Right lung (tissue), 5 donors: ENCODE results near the gene LDLRAD3. TPM values are rescaled to one million over a fixed set of nuclear protein-coding genes. Genes with fewer than 3 reads are reported as not detected.

ENCODE experiments used
- DNase-seq, 2 donors: peaks; one replicate each; pipeline ENCODE4 v3.0.0-alpha.2; 2013
- polyA plus RNA-seq, 5 donors: library from polyadenylated mRNA; unstranded; fragments of 120-200 nt; gene quantifications; one replicate each; pipeline versions ENCODE4 v1.2.1 to v1.2.3, GENCODE V29; 2013; ENCODE audit warnings: inconsistent platforms in 1 of 5, low replicate concordance in 1 of 5; ENCODE audit not compliant: insufficient read length in 5 of 5, insufficient read depth in 1 of 5

Gene LDLRAD3
- polyA plus RNA-seq, 5 donors = 15.8 to 19.1 (median 16.6) TPM

DNA sequence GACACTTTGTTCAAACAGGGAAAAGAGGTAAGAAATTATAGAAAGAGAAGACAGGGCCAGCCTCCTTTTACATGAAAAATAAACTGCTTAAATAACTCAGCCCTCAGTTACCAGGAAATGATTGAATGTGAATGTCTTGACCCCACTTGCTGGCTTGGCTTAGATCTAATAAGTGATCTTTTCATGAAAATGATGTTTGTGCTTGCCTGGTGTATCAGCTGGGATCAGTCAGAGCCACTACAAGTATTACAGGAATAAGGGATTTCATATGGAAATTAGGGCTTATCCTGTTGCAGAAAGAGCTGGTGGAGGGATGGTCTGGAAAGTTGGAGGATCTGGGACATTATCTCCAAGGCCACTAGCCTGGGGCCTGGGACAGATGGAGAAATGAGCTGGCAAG, 293.5 kb downstream of the LDLRAD3 start:
- DNase-seq = peak; percentile 40 to 47

DNA sequence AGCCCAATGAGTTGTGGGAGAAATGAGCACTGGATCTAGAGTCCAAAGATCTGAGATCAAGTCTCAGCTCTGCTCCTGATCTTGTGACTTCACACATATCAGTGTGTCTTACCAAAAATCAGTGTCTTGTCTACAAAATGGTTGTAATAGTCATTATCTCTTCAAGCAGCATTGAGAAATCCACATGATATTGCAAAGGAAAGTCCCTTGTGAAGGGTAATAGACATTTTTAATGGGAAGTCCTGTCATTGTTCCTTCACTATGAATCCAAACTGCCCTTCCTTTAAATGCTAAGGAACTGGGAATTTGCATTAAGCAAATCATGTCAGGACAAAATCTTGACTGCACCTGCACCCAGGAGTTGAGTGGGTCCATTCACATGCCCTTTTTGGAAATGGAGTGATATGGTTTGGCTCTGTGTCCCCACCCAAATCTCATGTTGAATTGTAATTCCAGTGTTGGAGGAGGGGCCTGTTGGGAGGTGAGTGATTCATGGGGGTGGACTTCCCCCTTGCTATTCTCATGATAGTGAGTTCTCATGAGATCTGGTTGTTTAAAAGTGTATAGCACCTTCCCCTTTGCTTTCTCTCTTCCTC, 294.3 kb downstream of the LDLRAD3 start:
- DNase-seq = no peak

DNA sequence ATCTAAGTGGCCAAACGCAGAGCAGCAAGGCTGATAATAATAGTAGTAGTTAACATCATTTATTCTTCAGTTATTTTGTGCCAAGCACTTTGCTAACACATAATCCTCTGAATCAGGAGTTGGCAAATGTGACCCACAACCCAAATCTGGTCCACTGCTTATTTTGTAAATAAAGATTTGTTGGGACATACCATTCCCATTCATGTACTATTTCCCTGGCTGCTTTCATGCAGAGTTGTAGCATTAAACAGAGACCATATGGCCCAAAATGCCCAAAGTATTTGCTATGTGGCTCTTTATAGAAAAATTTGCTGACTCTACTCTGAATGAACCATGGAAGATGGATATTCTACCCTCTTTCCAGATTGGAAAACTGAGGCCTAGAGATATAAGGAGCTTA, 295.0 kb downstream of the LDLRAD3 start:
- no peak for DNase-seq

DNA sequence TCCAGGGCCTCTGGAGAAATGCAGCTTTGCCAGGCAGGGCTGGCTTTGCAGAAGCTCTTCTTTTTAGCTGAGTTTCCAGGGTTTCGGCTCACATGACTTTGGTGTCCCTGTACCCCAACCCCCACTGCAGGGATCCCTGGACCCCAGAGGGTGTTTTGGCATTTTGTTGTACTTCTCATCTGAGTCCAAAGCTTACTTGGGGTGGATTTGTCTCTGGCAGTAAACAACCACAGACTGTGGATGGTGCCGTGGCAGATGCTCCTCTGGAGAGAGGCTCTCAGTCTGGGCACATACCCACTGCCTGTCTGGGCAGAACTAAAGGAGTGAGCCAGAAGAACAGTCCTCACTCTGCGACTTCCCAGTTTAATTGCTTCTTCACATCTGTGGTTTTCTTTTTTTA, 295.8 kb downstream of the LDLRAD3 start:
- DNase-seq = no peak

DNA sequence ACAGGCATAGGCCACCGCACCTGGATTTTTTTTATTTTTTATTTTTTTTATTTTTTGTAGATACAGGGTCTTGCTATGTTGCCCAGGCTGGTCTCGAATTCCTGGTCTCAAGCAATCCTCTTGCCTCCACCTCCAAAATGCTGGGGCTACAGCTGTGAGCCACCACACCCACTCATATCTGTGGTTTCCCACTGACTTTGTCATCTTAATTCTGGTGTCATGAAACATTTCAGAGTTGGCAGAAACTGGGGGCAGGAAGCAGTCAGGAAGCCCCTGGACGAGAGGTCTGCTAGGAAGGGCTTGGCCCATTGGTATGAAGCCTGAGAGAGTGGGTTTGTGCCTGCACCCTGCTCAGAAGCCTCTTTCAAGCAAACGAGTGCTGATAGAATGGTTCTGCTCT, 296.3 kb downstream of the LDLRAD3 start:
- no peak for DNase-seq

DNA sequence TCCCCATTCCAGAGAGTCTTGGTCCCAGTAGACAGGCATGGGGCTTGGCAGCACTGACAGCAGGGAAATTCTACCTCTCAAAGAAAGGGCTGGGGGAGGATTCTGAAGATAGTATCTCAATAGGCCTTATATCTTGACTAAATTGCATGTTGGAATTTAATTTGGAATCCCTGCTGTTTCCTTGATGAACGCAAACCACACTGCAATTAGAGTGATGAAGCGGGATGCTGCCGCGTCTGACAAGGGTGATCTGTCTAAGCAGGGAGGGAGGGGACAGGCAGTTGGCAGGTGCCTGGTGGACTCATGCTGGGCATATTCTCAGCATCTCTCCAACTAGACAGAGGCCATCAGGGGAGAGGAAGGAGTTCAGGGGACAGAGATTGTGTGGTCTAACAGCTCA, 296.9 kb downstream of the LDLRAD3 start:
- DNase-seq = no peak

- DNase-seq = no peak
These were observed 297.6 kb downstream of the LDLRAD3 start for GRCh38 chr11:36241497-36241896.

DNA sequence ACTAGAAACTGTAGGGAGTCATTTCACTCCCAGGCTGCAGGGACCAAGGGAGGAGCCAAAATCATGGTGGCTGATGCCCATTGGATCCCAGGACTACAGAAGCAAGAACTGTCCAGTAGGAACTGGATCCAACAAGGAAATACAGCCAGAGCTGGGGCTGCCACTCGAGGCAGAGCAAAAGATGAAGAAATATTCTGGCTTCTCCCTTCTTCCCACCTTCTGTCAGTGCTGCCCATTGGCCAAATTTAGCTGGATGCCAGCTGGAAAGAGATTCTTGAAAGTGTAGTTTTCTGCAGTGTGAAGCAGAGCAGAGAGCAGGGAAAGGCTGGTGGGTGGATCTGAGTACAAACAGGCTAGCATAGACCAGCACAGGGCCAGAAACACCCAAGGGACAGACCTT, 299.8 kb downstream of the LDLRAD3 start:
- no peak for DNase-seq

GRCh38 chr11:36247493-36247892, 303.6 kb downstream of the LDLRAD3 start:
- no peak for DNase-seq

- DNase-seq = no peak
These were observed 304.6 kb downstream of the LDLRAD3 start for GRCh38 chr11:36248436-36248835.

DNA sequence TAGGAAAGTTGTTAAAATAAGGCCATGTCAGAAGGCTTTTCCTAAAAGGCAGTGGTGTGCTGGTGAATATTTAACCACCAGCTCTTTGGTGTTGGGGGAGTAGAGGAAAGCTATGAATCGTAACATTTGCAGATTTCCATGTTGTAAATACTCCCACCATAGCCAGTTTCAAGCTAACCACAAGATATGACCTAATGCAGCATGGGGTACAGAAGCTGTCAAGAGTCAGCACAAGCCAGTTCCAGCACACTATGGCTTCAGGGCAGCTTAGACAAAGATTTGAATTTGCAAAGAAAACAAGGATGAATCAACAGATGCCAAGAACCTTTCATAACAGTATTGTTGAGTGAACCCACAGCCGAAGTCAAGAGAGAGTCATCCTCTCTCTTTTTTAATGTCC, 305.4 kb downstream of the LDLRAD3 start:
- no peak for DNase-seq

GRCh38 chr11:36251823-36252222, 308.0 kb downstream of the LDLRAD3 start:
- no peak for DNase-seq

DNA sequence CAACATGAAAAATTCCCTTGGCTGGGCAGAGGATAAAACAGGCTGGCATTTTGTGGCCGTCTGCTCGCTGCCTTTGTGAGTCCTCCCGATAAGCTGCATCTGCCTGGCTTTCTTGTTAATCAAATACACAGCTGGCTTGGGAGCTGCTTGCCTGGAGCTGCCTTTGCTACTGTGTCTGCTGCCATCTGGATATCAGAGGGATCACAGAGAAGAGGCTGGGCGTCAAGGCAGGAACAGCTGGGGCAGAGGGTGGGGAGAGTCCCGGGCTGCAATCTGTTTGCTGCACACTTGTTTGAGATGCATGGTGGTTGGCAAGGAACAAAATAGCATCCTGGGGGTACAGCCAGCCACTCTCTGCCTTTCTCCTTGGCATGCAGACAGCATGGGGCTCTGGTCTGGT, 309.4 kb downstream of the LDLRAD3 start:
- peak; percentile 18 to 33 for DNase-seq

DNA sequence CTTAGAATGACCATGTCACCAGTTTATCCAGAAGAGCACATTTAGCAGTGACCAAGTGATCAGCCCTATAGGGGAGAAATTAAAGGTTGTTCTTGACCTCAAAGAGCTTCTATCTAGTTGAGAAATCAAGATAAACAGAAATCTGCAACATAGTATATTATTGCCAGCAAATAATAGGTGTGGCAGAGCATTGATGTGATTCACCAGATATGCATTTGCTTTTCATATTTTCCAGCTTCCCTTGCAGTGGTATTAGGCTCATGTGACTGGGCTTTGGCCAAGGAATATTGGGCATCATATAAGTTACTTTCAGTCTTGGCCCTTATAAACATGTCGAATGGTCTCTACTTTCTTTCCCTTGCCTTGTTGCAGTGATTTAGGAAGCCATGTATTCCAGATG, 310.9 kb downstream of the LDLRAD3 start:
- no peak for DNase-seq

DNA sequence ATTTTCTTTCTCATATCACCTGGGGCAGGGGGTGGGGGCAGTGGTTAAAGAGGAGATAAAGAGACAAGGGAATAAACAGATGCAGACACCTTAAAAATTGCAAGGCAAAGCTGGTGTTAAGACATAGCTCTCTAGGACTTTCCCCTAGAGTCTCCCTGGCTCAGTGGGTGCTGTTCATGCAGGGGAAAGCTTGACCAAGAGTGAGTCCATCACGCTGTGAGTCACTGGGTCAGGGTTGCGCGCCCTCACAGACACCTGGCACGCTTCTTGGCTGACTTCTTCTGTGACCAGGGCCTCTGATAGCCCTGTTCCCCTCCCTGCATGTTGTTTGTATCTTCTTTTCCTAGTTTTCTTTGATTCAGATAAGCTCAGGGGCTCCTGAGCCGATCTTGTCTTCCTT, 313.5 kb downstream of the LDLRAD3 start:
- DNase-seq = no peak

DNA sequence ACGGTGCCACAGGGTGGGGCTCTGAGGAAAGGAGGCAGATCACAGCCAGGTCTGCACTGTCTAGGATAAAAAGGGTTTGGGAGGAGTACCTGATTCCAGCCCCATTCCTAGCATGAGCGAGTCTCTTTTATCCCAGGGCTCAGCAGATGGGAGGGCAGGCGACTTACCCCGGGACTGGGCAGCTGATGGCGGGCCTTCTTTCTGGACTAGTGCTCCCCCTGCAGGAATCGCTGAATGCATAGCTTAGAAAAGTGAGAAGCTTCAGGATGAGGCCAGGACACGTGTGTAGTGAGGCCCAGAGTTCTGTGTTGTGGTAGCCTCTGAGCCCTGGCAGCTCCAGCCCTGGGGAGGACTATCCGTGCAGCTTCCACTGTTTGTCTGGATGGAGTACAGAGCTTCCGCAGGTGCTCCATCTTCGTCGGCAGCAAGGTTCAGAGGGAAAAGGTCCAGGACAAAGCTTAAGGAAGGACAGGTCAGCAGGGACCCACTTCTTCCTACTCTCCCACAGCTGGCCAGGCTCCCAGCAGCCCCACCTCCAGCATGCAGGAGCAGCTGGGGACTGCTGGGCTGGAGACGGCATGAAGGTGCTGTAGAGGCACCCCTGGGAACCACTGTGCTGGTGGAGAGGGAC, 315.0 kb downstream of the LDLRAD3 start:
- DNase-seq = peak; percentile 16 to 48

DNA sequence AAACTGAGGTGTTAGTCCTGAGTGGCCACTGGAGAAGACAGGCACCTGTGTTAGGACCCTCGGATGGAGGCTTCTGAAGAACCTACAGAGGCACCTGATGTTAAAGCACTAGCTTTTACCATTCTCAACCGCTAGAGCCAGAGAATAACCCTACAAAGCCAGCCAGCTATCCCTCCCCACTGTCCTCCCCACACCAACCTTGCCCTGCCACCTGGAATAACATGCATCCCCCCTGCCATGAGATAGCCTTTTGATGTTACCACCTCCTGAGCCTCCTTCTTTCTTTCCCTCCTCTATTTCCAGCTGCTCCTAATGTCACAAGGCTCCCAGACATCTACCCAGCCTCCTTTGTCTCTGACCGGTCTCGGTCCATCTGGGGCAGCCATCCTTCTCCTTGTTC, 317.2 kb downstream of the LDLRAD3 start:
- DNase-seq = no peak

DNA sequence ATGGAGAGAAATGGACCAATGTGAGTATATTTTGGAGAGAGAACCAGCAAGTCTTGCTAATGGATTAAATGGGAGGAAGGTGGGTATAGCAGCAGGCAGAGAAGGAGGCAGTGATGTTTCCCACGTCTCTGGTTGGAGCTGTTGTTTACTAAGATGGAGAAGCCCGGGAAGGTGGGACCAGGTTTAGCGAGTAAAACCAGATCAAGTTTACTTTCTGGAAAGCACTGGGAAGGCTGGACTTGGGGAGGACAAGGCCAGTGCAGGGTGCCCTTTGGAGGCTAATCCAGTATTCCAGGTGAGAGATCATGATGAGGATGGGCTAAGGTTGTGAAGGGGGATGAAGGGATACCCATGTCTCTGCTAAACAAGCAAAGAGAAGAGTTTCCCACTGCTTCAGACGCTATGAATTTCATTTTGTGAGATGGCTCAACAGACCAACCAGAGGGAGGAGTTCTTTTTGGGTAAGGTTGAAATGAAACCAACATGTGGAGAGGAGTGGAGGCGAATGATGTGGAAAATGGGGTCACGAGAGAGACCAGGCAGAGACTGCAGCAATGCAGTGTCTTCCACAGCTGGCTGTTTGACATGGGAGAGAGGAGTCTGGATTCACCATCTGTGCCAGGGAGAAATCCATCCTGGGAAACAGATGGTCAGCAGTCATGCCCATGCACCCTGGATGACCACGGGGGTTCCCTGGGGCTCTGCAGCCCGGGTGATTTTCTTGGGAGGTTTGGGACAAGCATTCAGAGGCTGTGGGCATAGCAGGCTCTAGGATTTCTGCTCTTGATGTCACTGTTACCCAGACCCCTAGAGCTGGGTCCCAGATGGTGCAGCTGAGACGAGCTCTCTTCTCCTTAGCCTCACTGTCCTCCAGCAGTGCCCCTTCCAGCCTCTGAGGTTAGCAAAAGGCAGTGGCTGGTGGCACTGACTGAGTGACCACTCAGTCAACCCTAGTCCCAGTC, 320.4 kb downstream of the LDLRAD3 start:
- DNase-seq = no peak

GRCh38 chr11:36264973-36265344, 321.1 kb downstream of the LDLRAD3 start:
- no peak for DNase-seq

DNA sequence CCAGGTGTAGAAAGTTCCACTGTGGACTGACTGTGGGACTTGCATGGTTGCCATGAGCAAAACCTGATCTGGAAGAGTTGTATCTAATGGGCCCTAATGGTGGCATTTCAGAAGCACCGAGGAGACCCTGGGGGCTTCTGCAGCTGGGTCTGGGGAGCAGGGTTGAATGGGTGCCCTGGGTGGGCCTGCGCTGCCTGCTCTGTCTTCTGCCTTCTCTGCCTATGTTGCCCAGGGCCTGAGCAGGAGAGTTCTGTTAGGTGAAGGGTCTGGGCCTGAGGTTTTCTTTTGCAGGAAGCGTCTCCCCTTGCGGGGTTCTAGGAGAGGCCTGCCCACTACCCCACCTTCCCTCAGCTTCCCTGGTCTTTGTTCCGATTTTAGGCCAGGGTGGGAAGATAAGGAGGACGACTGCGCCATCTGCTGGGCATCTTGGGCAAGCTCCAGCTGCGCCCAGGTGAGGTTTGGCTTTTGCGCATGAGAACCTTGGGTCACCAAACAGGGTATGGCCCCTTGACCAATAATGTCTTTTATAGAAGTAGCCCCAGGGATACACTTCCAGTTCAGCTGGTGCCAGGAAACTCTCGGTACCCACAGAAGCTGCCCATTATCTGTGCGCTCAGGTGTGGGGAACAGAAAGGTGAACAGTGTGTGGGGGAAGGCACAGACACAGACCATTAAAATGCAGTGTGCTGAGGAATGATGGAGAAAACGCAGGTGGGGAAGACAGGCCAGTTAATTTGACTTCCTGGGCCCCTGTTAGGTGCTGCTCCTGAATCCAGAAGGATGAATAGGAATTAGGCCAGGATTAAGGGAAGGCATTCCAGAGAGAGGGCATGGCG, 322.1 kb downstream of the LDLRAD3 start:
- peak; percentile 21 to 40 for DNase-seq

DNA sequence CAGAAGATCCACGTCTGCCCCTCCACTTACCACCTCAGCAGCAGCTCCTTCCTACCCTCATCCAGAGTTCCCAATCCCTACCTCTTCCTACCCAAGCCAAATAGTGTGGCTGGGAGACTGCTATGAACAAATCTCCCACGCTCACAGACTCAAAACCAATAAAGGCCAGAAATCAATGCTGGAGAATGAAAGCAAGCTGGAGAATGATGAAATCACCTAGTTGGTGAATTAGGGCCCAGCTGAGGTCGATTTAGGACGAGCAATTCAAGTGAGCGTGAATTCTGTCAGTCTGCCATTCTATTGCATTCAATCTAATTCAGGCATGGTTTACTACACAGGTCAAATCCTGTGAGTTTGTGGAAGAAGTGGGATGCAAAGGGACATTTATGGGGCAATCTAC, 322.9 kb downstream of the LDLRAD3 start:
- no peak for DNase-seq
